ENCODE results near the gene HJURP.

DNA sequence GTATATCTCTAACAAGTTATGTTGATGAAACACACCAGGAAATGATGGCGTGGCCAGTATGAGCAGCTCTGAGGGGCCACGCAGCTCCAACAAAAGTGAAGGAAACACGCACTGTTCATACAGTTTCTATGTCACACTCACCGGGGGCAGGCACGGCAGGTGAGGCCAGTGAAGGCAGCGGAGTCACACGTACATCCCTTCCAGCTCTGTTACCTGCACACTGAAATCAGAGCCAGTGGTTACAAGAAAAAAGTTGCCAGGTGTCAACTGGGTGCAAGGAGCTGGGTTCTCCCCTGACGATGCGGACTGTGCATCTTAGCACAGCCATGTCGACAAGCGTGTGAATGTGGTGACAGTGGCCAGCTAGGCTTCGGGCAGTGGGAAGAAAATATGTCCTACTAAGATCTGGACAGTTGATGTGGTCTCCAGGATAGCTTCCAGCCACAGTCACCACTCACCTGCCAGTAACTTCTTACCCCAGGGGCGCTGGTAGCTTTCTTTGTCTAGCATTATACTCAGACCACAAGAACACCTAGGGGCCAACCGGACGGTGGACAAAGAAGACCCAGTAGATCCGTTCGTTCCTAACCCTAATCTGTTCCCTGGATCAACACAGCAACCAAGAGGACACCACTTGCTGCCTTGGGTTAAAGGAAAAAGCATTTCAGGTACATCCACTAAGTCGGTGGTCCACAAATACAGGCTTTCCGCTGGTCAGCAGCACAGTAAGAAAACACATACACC is 10.1 kb downstream of the HJURP start:
- TF ChIP-seq, protein P1, sequence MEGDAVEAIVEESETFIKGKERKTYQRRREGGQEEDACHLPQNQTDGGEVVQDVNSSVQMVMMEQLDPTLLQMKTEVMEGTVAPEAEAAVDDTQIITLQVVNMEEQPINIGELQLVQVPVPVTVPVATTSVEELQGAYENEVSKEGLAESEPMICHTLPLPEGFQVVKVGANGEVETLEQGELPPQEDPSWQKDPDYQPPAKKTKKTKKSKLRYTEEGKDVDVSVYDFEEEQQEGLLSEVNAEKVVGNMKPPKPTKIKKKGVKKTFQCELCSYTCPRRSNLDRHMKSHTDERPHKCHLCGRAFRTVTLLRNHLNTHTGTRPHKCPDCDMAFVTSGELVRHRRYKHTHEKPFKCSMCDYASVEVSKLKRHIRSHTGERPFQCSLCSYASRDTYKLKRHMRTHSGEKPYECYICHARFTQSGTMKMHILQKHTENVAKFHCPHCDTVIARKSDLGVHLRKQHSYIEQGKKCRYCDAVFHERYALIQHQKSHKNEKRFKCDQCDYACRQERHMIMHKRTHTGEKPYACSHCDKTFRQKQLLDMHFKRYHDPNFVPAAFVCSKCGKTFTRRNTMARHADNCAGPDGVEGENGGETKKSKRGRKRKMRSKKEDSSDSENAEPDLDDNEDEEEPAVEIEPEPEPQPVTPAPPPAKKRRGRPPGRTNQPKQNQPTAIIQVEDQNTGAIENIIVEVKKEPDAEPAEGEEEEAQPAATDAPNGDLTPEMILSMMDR (IDR thresholded peaks at IDR 0.05): no peak
- TF ChIP-seq RAD21 (conservative IDR thresholded peaks at IDR 0.05 in 1 of 2, IDR thresholded peaks at IDR 0.05 in 1 of 2): no peak
